A549 (cell line): Measurements from ENCODE around the gene ADGRL3.

Experiments used
- CTCF ChIP-seq: fragments of >200 bp; sonication (Bioruptor Twin); formaldehyde crosslinking; IDR thresholded peaks from 3 replicates; pipeline ENCODE4 v1.5.1; 2016
- HMGXB4 ChIP-seq: fragments of 250-450 bp; sonication (Bioruptor Pico); IDR thresholded peaks from 2 replicates; pipeline ENCODE4 v1.5.0; 2021; ENCODE audit warnings: mild to moderate bottlenecking, moderate library complexity, borderline replicate concordance
- JUN ChIP-seq, 2 experiments: fragments of >200 bp; sonication (Bioruptor Twin); formaldehyde crosslinking; IDR thresholded peaks; 2 replicates in 1 of 2; 3 replicates in 1 of 2; pipeline ENCODE4 v1.6.1; 2016 to 2017
- RFX5 ChIP-seq: fragments of 450-650 bp; IDR thresholded peaks from 2 replicates; pipeline ENCODE4 v1.7.1; 2014; ENCODE audit warnings: antibody characterized with exemption, mild to moderate bottlenecking, moderate library complexity
- ZFP36 ChIP-seq: fragments of 450-650 bp; IDR thresholded peaks from 2 replicates; pipeline ENCODE4 v1.6.1; 2014; ENCODE audit warnings: borderline replicate concordance; ENCODE audit not compliant: partially characterized antibody

GRCh38 chr4:61376301-61376700 lies 176.2 kb downstream of the ADGRL3 start:
- TF ChIP-seq ZFP36 (no peak), CTCF (no peak), JUN (IDR thresholded peaks at IDR 0.05) (no peak), HMGXB4 (CRISPR knock-in tag) (no peak), RFX5 (no peak)
